Thoracic aorta (tissue), 2 donors: ENCODE results near the gene CDKN2AIP. TPM values are rescaled to one million over a fixed set of nuclear protein-coding genes. Genes with fewer than 3 reads are reported as not detected.

ENCODE experiments used
- ATAC-seq: fragments of 150-250 bp; one replicate; pipeline ENCODE4 v1.8.0; 2017; ENCODE audit warnings: low read depth; ENCODE audit not compliant: insufficient number of reproducible peaks, low FRiP score
- DNase-seq: peaks from one replicate; pipeline ENCODE4 v3.0.0-alpha.2; 2020; ENCODE audit warnings: low spot score
- H3K27ac ChIP-seq, 2 donors: fragments of 200-600 bp; sonication (generic); 1 replicate in 1 of 2; 2 replicates in 1 of 2; pipeline ENCODE4 v1.5.1; 2016; ENCODE audit warnings: mild to moderate bottlenecking in 2 of 2, moderate library complexity in 2 of 2
- H3K27me3 ChIP-seq: fragments of 200-600 bp; sonication (generic); replicated peaks from 2 replicates; pipeline ENCODE4 v1.6.0; 2016; ENCODE audit warnings: mild to moderate bottlenecking; ENCODE audit not compliant: insufficient read depth
- H3K36me3 ChIP-seq: fragments of 200-600 bp; sonication (generic); one replicate; pipeline ENCODE4 v1.5.1; 2016
- H3K4me1 ChIP-seq, 2 donors: fragments of 200-600 bp; sonication (generic); 1 replicate in 1 of 2; 2 replicates in 1 of 2; pipeline versions ENCODE4 v1.5.1 to v1.6.0; 2016; ENCODE audit warnings: low read depth in 2 of 2, mild to moderate bottlenecking in 1 of 2; ENCODE audit not compliant: control insufficient read depth in 1 of 2
- H3K4me3 ChIP-seq: fragments of 200-600 bp; sonication (generic); 2 replicates; pipeline ENCODE4 v1.5.1; 2016; ENCODE audit warnings: mild to moderate bottlenecking
- H3K9me3 ChIP-seq: fragments of 200-600 bp; sonication (generic); 2 replicates; pipeline ENCODE4 v1.5.1; 2016
- total RNA-seq, 2 donors: library from RNA; depleted of rRNA; stranded (reverse); fragments of >200 nt; gene quantifications; one replicate each; pipeline versions ENCODE4 v1.1.0 to v1.2.3, GENCODE V29; 2016
- TF ChIP-seq, protein P1 (sequence below): fragments of 200-600 bp; sonication (generic); IDR thresholded peaks from one replicate; pipeline ENCODE4 v1.5.1; 2019; ENCODE audit warnings: antibody characterized with exemption

Gene CDKN2AIP
- total RNA-seq, 2 donors from 2014 or later: 12.9 to 20.5 TPM

DNA sequence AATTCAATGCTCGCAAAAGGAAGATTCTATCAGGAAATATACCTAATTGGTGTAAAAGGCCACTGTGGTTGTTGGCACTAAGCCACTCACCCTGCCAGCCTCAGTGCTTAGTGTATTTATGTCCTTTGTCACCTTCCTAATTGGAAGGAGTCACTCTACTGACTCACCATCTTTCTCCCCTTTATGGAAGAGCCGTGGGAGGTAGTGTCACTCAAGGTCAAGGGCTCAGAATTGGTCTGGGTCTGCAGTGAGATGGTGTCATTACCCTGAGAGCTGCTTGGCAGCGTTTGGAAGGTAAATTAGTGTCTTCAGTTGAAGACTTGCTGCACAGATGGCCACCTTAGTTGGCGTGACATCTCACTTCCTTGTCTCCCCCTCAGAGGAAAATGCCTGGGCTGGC is 41.7 kb upstream of the CDKN2AIP start:
- no peak for DNase-seq

GRCh38 chr4:183403486-183403885 is 41.0 kb upstream of the CDKN2AIP start:
- Histone ChIP-seq H3K4me3 (no peak overlapping the region), H3K27ac (no peak overlapping the region), H3K27me3 (no peaks in the 10 kb centered on the region), H3K9me3 (no peaks in the 10 kb centered on the region), H3K36me3 (no peaks in the 10 kb centered on the region), H3K4me1 (no peaks in the 10 kb centered on the region)
- no peak for DNase-seq
- no peak for ATAC-seq
- TF ChIP-seq, protein P1, sequence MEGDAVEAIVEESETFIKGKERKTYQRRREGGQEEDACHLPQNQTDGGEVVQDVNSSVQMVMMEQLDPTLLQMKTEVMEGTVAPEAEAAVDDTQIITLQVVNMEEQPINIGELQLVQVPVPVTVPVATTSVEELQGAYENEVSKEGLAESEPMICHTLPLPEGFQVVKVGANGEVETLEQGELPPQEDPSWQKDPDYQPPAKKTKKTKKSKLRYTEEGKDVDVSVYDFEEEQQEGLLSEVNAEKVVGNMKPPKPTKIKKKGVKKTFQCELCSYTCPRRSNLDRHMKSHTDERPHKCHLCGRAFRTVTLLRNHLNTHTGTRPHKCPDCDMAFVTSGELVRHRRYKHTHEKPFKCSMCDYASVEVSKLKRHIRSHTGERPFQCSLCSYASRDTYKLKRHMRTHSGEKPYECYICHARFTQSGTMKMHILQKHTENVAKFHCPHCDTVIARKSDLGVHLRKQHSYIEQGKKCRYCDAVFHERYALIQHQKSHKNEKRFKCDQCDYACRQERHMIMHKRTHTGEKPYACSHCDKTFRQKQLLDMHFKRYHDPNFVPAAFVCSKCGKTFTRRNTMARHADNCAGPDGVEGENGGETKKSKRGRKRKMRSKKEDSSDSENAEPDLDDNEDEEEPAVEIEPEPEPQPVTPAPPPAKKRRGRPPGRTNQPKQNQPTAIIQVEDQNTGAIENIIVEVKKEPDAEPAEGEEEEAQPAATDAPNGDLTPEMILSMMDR: no peak

More for the DNA sequence above, 41.7 kb upstream of the CDKN2AIP start:
- H3K27ac ChIP-seq: no peak overlapping the region
- no peak overlapping the region for H3K4me3 ChIP-seq
- H3K9me3 ChIP-seq: no peaks in the 10 kb centered on the region
- H3K36me3 ChIP-seq: no peaks in the 10 kb centered on the region
- no peaks in the 10 kb centered on the region for H3K27me3 ChIP-seq
- peaks cover 0 to 5% of the 10 kb centered on the region in 2 donors for H3K4me1 ChIP-seq
- ATAC-seq: no peak
- TF ChIP-seq, protein P1: no peak

DNA sequence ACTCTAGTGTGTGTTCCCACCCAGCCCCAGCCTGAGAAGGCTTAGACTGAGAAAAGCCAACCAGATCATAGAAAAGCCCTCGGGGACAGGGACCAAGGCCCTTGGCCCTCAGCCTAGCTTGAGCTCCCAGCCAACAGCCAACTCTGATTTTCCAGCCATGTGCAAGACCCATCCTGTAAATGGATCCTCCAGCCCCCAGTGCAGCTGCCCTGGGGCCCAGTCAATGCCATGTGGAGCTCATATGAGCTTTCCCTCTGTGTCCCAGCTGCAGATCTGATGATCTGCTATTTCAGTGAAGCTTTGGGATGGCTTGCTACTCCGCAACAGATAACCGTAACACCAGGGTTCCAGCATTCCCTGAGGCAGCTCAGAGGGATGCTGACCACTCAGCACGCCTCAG is 40.5 kb upstream of the CDKN2AIP start:
- no peaks in the 10 kb centered on the region for H3K27me3 ChIP-seq
- no peak overlapping the region for H3K4me3 ChIP-seq
- TF ChIP-seq, protein P1: no peak
- ATAC-seq (no peak), DNase-seq (no peak)
- H3K27ac ChIP-seq: no peak overlapping the region
- no peaks in the 10 kb centered on the region for H3K9me3 ChIP-seq
- no peaks in the 10 kb centered on the region for H3K4me1 ChIP-seq
- no peaks in the 10 kb centered on the region for H3K36me3 ChIP-seq

DNA sequence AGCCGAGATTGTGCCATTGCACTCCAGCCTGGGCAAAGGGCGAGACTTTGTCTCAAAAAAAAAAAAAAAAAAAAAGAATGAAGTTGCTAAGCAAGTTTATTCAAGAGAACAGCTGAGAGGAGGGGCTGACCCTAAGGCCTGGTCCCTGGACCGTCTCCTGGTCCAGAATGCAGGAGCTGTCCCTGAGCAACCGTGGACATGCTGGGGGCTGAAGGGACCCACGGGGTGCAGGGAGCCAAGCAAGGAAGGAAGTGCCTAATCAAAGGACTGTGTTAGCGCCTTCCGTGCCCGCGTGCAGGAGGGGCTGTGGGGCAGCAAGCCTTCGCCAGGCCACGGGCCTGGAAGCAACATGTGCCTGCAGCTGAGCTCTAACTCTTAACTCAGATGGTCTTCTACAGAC is 39.1 kb upstream of the CDKN2AIP start:
- DNase-seq: no peak
- no peak for ATAC-seq
- no peak overlapping the region for H3K4me3 ChIP-seq
- no peaks in the 10 kb centered on the region for H3K27me3 ChIP-seq
- TF ChIP-seq, protein P1: no peak
- no peaks in the 10 kb centered on the region for H3K9me3 ChIP-seq
- H3K36me3 ChIP-seq: no peaks in the 10 kb centered on the region
- H3K27ac ChIP-seq: no peak overlapping the region
- H3K4me1 ChIP-seq: no peaks in the 10 kb centered on the region

DNA sequence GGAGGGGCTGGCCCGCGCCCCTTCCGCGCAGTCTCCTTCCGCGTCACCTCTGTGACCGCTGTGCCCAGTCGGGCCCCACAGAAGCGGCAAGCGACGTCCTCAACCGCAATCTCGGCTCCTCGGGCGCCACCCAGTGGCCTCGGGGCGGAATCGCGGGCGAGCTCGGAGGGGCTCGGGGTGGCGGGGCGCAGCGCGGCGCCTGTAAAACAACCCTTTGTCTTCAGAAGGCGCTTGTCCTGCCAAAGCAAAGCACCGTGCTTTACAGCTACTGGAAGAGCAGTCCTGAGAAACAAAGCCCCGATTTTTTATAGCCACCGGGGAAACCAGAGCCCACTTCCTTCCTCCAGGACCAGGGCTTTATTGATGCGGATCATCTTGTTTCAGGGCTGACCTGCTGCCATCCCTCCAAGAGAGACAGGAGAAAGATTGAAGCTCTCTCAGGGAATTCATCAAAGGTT is 37.3 kb upstream of the CDKN2AIP start:
- H3K27me3 ChIP-seq: no peaks in the 10 kb centered on the region
- no peaks in the 10 kb centered on the region for H3K36me3 ChIP-seq
- no peak overlapping the region for H3K27ac ChIP-seq
- H3K4me3 ChIP-seq: peak overlapping the region; percentile 73
- DNase-seq (peak; percentile 33), ATAC-seq (no peak)
- no peaks in the 10 kb centered on the region for H3K4me1 ChIP-seq
- TF ChIP-seq, protein P1: peak; percentile 89
- H3K9me3 ChIP-seq: no peaks in the 10 kb centered on the region
